HEK293 (cell line): Measurements from ENCODE around the gene POFUT2.

ENCODE experiments used
- CTCF ChIA-PET: fragments of 350-600 bp; formaldehyde crosslinking; extraction: SDS; loops from one replicate; lab custom pipeline; 2021; ENCODE audit warnings: antibody characterized with exemption; lab: Yijun Ruan, JAX
- POLR2A ChIA-PET: fragments of 300-600 bp; formaldehyde crosslinking; extraction: SDS; loops from one replicate; lab custom pipeline; 2020; ENCODE audit warnings: antibody characterized with exemption, inconsistent platforms; lab: Yijun Ruan, JAX
- H3K27ac ChIP-seq: fragments of 200-500 bp; sonication (Bioruptor generic); 2 replicates; pipeline ENCODE4 v1.5.1; 2014; ENCODE audit warnings: low read depth, low read length, control low read depth, inconsistent platforms; ENCODE audit errors: extremely low read depth
- H3K36me3 ChIP-seq, 2 experiments: fragments of 200-500 bp in 1 of 2; sonication (Bioruptor generic) in 1 of 2; 1 replicate in 1 of 2; 2 replicates in 1 of 2; pipeline ENCODE4 v1.5.1; 2014 to 2017; ENCODE audit warnings: inconsistent platforms in 2 of 2, low read length in 2 of 2; ENCODE audit not compliant: control insufficient read depth in 2 of 2, insufficient read depth in 1 of 2
- H3K4me1 ChIP-seq: fragments of 200-500 bp; sonication (Bioruptor generic); 2 replicates; pipeline ENCODE4 v1.5.1; 2014; ENCODE audit warnings: mild to moderate bottlenecking, low read length, inconsistent platforms; ENCODE audit not compliant: control insufficient read depth, insufficient read depth
- H3K4me3 ChIP-seq: 2 replicates; pipeline ENCODE4 v1.5.1; 2011; ENCODE audit warnings: low read depth, mild to moderate bottlenecking, control low read depth, low read length, moderate library complexity
- H3K9me3 ChIP-seq: fragments of 200-500 bp; sonication (Bioruptor generic); 2 replicates; pipeline ENCODE4 v1.5.1; 2014; ENCODE audit warnings: low read depth, low read length, inconsistent platforms; ENCODE audit not compliant: control insufficient read depth, insufficient read depth
- EGR2 ChIP-seq: fragments of 450-650 bp; formaldehyde crosslinking; IDR thresholded peaks from 2 replicates; pipeline ENCODE4 v1.5.1; 2016; ENCODE audit warnings: low read depth, missing biosample characterization, missing genetic modification characterization
- FEZF1 ChIP-seq: fragments of 450-650 bp; formaldehyde crosslinking; IDR thresholded peaks from 2 replicates; pipeline ENCODE4 v1.5.1; 2016; ENCODE audit warnings: missing biosample characterization, missing genetic modification characterization
- GLI2 ChIP-seq: fragments of 450-650 bp; formaldehyde crosslinking; IDR thresholded peaks from 2 replicates; pipeline ENCODE4; 2017; ENCODE audit warnings: missing biosample characterization, missing genetic modification characterization, low read depth, borderline replicate concordance
- PBX3 ChIP-seq: sonication (generic); formaldehyde crosslinking; IDR thresholded peaks from 2 replicates; pipeline ENCODE4 v1.8.1; 2022; ENCODE audit warnings: mild to moderate bottlenecking, moderate library complexity, missing genetic modification reagents
- REST ChIP-seq: fragments of 450-650 bp; formaldehyde crosslinking; IDR thresholded peaks from 2 replicates; pipeline ENCODE4 v1.5.1; 2016; ENCODE audit warnings: missing biosample characterization, missing genetic modification characterization
- YY1 ChIP-seq: fragments of 450-650 bp; formaldehyde crosslinking; IDR thresholded peaks from 2 replicates; pipeline ENCODE4 v1.5.1; 2018; ENCODE audit warnings: missing biosample characterization, missing genetic modification characterization
- ZBTB7A ChIP-seq: fragments of 450-650 bp; formaldehyde crosslinking; IDR thresholded peaks from 2 replicates; pipeline ENCODE4 v1.5.1; 2016; ENCODE audit warnings: low read depth, missing biosample characterization, missing genetic modification characterization
- ZFP41 ChIP-seq: fragments of 450-650 bp; formaldehyde crosslinking; IDR thresholded peaks from 2 replicates; pipeline ENCODE4 v1.5.1; 2016; ENCODE audit warnings: missing biosample characterization, missing genetic modification characterization, borderline replicate concordance
- ZNF10 ChIP-seq: fragments of 450-650 bp; formaldehyde crosslinking; IDR thresholded peaks from 2 replicates; pipeline ENCODE4 v1.5.1; 2017; ENCODE audit warnings: missing biosample characterization, missing genetic modification characterization
- ZNF18 ChIP-seq: fragments of 450-650 bp; formaldehyde crosslinking; IDR thresholded peaks from 2 replicates; pipeline ENCODE4 v1.5.1; 2016; ENCODE audit warnings: missing biosample characterization, missing genetic modification characterization
- ZNF211 ChIP-seq: fragments of 450-650 bp; formaldehyde crosslinking; IDR thresholded peaks from 2 replicates; pipeline ENCODE4 v1.5.1; 2016; ENCODE audit warnings: low read depth, missing biosample characterization, missing genetic modification characterization
- ZNF23 ChIP-seq: fragments of 450-650 bp; formaldehyde crosslinking; IDR thresholded peaks from 2 replicates; pipeline ENCODE4 v1.5.1; 2016; ENCODE audit warnings: missing biosample characterization, missing genetic modification characterization, borderline replicate concordance
- ZNF302 ChIP-seq: fragments of 450-650 bp; formaldehyde crosslinking; IDR thresholded peaks from 2 replicates; pipeline ENCODE4 v1.5.1; 2016; ENCODE audit warnings: missing biosample characterization, missing genetic modification characterization, low read depth
- ZNF311 ChIP-seq: fragments of 450-650 bp; formaldehyde crosslinking; IDR thresholded peaks from 2 replicates; pipeline ENCODE4 v1.5.1; 2017; ENCODE audit warnings: missing biosample characterization, missing genetic modification characterization, borderline replicate concordance
- ZNF324 ChIP-seq: fragments of 450-650 bp; formaldehyde crosslinking; IDR thresholded peaks from 2 replicates; pipeline ENCODE4 v1.5.1; 2016; ENCODE audit warnings: missing biosample characterization, missing genetic modification characterization
- ZNF488 ChIP-seq: fragments of 450-650 bp; formaldehyde crosslinking; IDR thresholded peaks from 2 replicates; pipeline ENCODE4 v1.5.1; 2016; ENCODE audit warnings: missing biosample characterization, missing genetic modification characterization
- ZNF529 ChIP-seq: fragments of 450-650 bp; formaldehyde crosslinking; IDR thresholded peaks from 2 replicates; pipeline ENCODE4 v1.5.1; 2017; ENCODE audit warnings: missing genetic modification characterization, missing biosample characterization; ENCODE audit not compliant: insufficient replicate concordance
- ZNF571 ChIP-seq: fragments of 450-650 bp; formaldehyde crosslinking; IDR thresholded peaks from 2 replicates; pipeline ENCODE4 v1.5.0; 2017; ENCODE audit warnings: missing biosample characterization, missing genetic modification characterization
- ZNF624 ChIP-seq: fragments of 450-650 bp; formaldehyde crosslinking; IDR thresholded peaks from 2 replicates; pipeline ENCODE4 v1.5.1; 2017; ENCODE audit warnings: missing biosample characterization, missing genetic modification characterization
- ZNF629 ChIP-seq: fragments of 450-650 bp; formaldehyde crosslinking; IDR thresholded peaks from 2 replicates; pipeline ENCODE4 v1.5.1; 2017; ENCODE audit warnings: missing biosample characterization, missing genetic modification characterization
- ZNF654 ChIP-seq: fragments of 450-650 bp; formaldehyde crosslinking; IDR thresholded peaks from 2 replicates; pipeline ENCODE4 v1.5.1; 2016; ENCODE audit warnings: low read depth, missing biosample characterization, missing genetic modification characterization

Gene POFUT2

GRCh38 chr21:45264146-45264911 is 23.4 kb downstream of the POFUT2 start:
- CTCF ChIA-PET = no interaction called here
- POLR2A ChIA-PET = no interaction called here
- no peaks in the 10 kb centered on the region for H3K4me1 ChIP-seq
- TF ChIP-seq ZNF654 = no peak
- TF ChIP-seq YY1 (tag by site-specific recombination) = no peak
- no peak for TF ChIP-seq FEZF1 (tag by site-specific recombination)
- no peak for TF ChIP-seq ZFP41
- TF ChIP-seq ZNF302 (tag by site-specific recombination) = no peak
- no peak for TF ChIP-seq REST (tag by site-specific recombination)
- no peak for TF ChIP-seq ZNF529
- no peak overlapping the region for H3K4me3 ChIP-seq
- H3K36me3 ChIP-seq = peaks cover 0 to 48% of the 10 kb centered on the region in 2 experiments; a peak in 2 of 3 replicates
- H3K27ac ChIP-seq = no peak overlapping the region
- no peaks in the 10 kb centered on the region for H3K9me3 ChIP-seq

GRCh38 chr21:45263534-45263933 is 24.2 kb downstream of the POFUT2 start:
- ChIA-PET CTCF (interaction anchor here (0.6 kb wide), 1 partner anchor 125 kb away, joined by 4 read pairs; no protein-coding TSS in a partner anchor), POLR2A (no interaction called here)
- TF ChIP-seq YY1 (tag by site-specific recombination) (no peak), ZNF571 (tag by site-specific recombination) (no peak), ZNF324 (tag by site-specific recombination) (no peak), ZNF23 (tag by site-specific recombination) (no peak), ZNF18 (no peak), ZNF488 (tag by site-specific recombination) (no peak), EGR2 (no peak), ZNF10 (tag by site-specific recombination) (no peak), ZNF629 (tag by site-specific recombination) (no peak), ZBTB7A (tag by site-specific recombination) (no peak), ZNF311 (tag by site-specific recombination) (no peak), ZNF624 (tag by site-specific recombination) (no peak), PBX3 (no peak), ZNF211 (tag by site-specific recombination) (no peak), GLI2 (no peak)

More at GRCh38 chr21:45263534-45263933, 24.2 kb downstream of the POFUT2 start:
- no peak overlapping the region for H3K4me3 ChIP-seq
- H3K4me1 ChIP-seq = no peaks in the 10 kb centered on the region
- no peaks in the 10 kb centered on the region for H3K9me3 ChIP-seq
- no peak overlapping the region for H3K27ac ChIP-seq
- peaks cover 0 to 48% of the 10 kb centered on the region in 2 experiments; a peak in 2 of 3 replicates for H3K36me3 ChIP-seq
